ENCODE results near the gene AP2B1.

DNA sequence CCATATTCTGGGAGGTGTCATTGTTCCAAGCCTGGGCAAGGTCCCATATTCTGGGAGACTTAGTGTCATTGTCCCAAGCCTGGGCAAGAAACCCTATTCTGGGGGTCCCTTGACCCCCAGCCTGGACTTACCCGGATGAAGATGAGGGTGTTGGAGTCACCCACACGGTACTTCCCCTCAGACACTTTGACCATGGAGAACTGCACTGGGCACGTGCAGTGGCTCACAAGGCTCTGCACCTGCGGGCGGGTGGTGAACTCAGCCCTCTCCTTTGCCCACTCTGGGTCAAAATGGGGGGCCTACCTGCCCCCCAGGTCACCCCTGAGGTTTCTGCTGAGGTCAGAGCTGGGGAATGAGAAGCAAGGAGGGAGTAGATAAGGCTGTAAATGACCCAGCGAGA lies 161.9 kb downstream of the AP2B1 start:
- no peak for TF ChIP-seq EZH2phosphoT487 (IDR thresholded peaks at IDR 0.05; ENCODE audit: low read depth)
- TF ChIP-seq, protein P1, sequence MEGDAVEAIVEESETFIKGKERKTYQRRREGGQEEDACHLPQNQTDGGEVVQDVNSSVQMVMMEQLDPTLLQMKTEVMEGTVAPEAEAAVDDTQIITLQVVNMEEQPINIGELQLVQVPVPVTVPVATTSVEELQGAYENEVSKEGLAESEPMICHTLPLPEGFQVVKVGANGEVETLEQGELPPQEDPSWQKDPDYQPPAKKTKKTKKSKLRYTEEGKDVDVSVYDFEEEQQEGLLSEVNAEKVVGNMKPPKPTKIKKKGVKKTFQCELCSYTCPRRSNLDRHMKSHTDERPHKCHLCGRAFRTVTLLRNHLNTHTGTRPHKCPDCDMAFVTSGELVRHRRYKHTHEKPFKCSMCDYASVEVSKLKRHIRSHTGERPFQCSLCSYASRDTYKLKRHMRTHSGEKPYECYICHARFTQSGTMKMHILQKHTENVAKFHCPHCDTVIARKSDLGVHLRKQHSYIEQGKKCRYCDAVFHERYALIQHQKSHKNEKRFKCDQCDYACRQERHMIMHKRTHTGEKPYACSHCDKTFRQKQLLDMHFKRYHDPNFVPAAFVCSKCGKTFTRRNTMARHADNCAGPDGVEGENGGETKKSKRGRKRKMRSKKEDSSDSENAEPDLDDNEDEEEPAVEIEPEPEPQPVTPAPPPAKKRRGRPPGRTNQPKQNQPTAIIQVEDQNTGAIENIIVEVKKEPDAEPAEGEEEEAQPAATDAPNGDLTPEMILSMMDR (IDR thresholded peaks at IDR 0.05; ENCODE audit: low read depth, low read length) = no peak

Data from OCI-LY3 (cell line).